Measurements from ENCODE around the gene WNT10A. TPM values are rescaled to one million over a fixed set of nuclear protein-coding genes. Genes with fewer than 3 reads are reported as not detected.

The WNT10A gene
- total RNA-seq, 1 experiment from 2014 or later = 1.4 TPM

GRCh38 chr2:218856167-218856895 is 24.3 kb upstream of the WNT10A start:
- DNase-seq (ENCODE audit: low spot score) = no peak
- in situ Hi-C loops (cut with HindIII; ENCODE audit: low sequenced_read_pairs) = no loop called here

GRCh38 chr2:218856896-218857243 is 23.8 kb upstream of the WNT10A start:
- in situ Hi-C loops (cut with HindIII; ENCODE audit: low sequenced_read_pairs) = no loop called here
- no peak for DNase-seq (ENCODE audit: low spot score)

GRCh38 chr2:218857371-218858137 is 23.1 kb upstream of the WNT10A start:
- in situ Hi-C loops (cut with HindIII; ENCODE audit: low sequenced_read_pairs) = no loop called here
- DNase-seq (ENCODE audit: low spot score) = no peak

GRCh38 chr2:218858138-218858445 is 22.6 kb upstream of the WNT10A start:
- DNase-seq (ENCODE audit: low spot score) = no peak
- in situ Hi-C loops (cut with HindIII; ENCODE audit: low sequenced_read_pairs) = no loop called here

GRCh38 chr2:218858671-218859555 is 21.7 kb upstream of the WNT10A start:
- no peak for DNase-seq (ENCODE audit: low spot score)
- in situ Hi-C loops (cut with HindIII; ENCODE audit: low sequenced_read_pairs) = no loop called here

- in situ Hi-C loops (cut with HindIII; ENCODE audit: low sequenced_read_pairs) = no loop called here
- no peak for DNase-seq (ENCODE audit: low spot score)
These were observed 21.1 kb upstream of the WNT10A start, which contains the start of gene WNT6 for GRCh38 chr2:218859556-218859987. Gene WNT6, plus strand, starts transcription at chr2:218859805. Its CDS starts 233 bp downstream, at chr2:218860038.

GRCh38 chr2:218859988-218860831 is 20.4 kb upstream of the WNT10A start:
- in situ Hi-C loops (cut with HindIII; ENCODE audit: low sequenced_read_pairs) = no loop called here
- no peak for DNase-seq (ENCODE audit: low spot score)

GRCh38 chr2:218860950-218861381 is 19.7 kb upstream of the WNT10A start:
- in situ Hi-C loops (cut with HindIII; ENCODE audit: low sequenced_read_pairs) = no loop called here
- DNase-seq (ENCODE audit: low spot score) = peak; percentile 38

GRCh38 chr2:218861645-218862318 is 18.9 kb upstream of the WNT10A start:
- in situ Hi-C loops (cut with HindIII; ENCODE audit: low sequenced_read_pairs) = no loop called here
- no peak for DNase-seq (ENCODE audit: low spot score)

GRCh38 chr2:218863021-218863520 is 17.6 kb upstream of the WNT10A start:
- in situ Hi-C loops (cut with HindIII; ENCODE audit: low sequenced_read_pairs) = no loop called here
- no peak for DNase-seq (ENCODE audit: low spot score)

- in situ Hi-C loops (cut with HindIII; ENCODE audit: low sequenced_read_pairs) = no loop called here
- no peak for DNase-seq (ENCODE audit: low spot score)
These were observed 15.3 kb upstream of the WNT10A start for GRCh38 chr2:218865396-218865795.

GRCh38 chr2:218865999-218866398 is 14.7 kb upstream of the WNT10A start:
- no peak for DNase-seq (ENCODE audit: low spot score)
- in situ Hi-C loops (cut with HindIII; ENCODE audit: low sequenced_read_pairs) = no loop called here

- DNase-seq (ENCODE audit: low spot score) = no peak
- in situ Hi-C loops (cut with HindIII; ENCODE audit: low sequenced_read_pairs) = no loop called here
These were observed 12.8 kb upstream of the WNT10A start for GRCh38 chr2:218867900-218868299.

- no peak for DNase-seq (ENCODE audit: low spot score)
- in situ Hi-C loops (cut with HindIII; ENCODE audit: low sequenced_read_pairs) = no loop called here
These were observed 11.6 kb upstream of the WNT10A start for GRCh38 chr2:218869064-218869463.

GRCh38 chr2:218870984-218871344 is 9.7 kb upstream of the WNT10A start:
- in situ Hi-C loops (cut with HindIII; ENCODE audit: low sequenced_read_pairs) = loop anchor here (5.0 kb wide), 1 partner anchor 36 kb away; no protein-coding TSS in a partner anchor
- no peak for DNase-seq (ENCODE audit: low spot score)

- in situ Hi-C loops (cut with HindIII; ENCODE audit: low sequenced_read_pairs) = loop anchor here (5.0 kb wide), 1 partner anchor 36 kb away; no protein-coding TSS in a partner anchor
- no peak for DNase-seq (ENCODE audit: low spot score)
These were observed 9.0 kb upstream of the WNT10A start for GRCh38 chr2:218871345-218872302.
